ENCODE measurements around the gene IGFBP5.

The IGFBP5 gene

DNA sequence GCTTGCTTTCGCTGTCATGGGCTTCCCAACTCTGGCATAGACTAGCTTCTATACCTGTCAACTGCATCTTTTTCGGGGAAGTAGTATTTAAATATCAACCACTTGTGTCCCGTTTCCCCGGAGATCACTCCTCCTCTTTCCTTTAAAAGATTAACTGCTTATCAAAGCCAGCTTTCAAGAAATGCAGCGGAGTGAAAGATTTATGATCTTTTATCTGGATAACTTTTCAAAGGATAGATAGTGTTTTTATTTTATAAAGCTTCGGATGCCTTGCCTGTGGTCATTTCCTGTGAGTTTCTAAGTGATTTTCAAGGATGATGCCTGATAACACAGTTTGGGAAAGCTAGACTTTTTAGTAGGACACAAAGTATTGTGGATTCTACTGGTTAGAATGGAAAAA is 2.9 kb upstream of the IGFBP5 start:
- Histone ChIP-seq H3K27ac (ENCODE audit: low read depth, low read length) (no peak overlapping the region), H3F3A (ENCODE audit: insufficient read depth) (no peaks in the 10 kb centered on the region), H3K9ac (ENCODE audit: low read length) (no peak overlapping the region), H3K79me2 (ENCODE audit: insufficient read depth, low read length) (no peaks in the 10 kb centered on the region), H3K9me2 (replicated peaks; ENCODE audit: insufficient read depth, low read length) (no peaks in the 10 kb centered on the region), H2AFZ (ENCODE audit: low read depth, low read length, severe bottlenecking) (no peak overlapping the region), H3K4me2 (ENCODE audit: low read depth, low read length, poor library complexity, severe bottlenecking) (no peak overlapping the region), H3K9me3 (ENCODE audit: insufficient read depth, low read length) (no peaks in the 10 kb centered on the region), H4K20me1 (ENCODE audit: low read depth, low read length) (no peaks in the 10 kb centered on the region), H3K36me3 (ENCODE audit: low read length) (no peaks in the 10 kb centered on the region), H3K27me3 (ENCODE audit: low read length) (no peaks in the 10 kb centered on the region), H3K4me3 (ENCODE audit: insufficient read depth, low read length, poor library complexity, severe bottlenecking) (no peak overlapping the region)
- TF ChIP-seq, protein P1, sequence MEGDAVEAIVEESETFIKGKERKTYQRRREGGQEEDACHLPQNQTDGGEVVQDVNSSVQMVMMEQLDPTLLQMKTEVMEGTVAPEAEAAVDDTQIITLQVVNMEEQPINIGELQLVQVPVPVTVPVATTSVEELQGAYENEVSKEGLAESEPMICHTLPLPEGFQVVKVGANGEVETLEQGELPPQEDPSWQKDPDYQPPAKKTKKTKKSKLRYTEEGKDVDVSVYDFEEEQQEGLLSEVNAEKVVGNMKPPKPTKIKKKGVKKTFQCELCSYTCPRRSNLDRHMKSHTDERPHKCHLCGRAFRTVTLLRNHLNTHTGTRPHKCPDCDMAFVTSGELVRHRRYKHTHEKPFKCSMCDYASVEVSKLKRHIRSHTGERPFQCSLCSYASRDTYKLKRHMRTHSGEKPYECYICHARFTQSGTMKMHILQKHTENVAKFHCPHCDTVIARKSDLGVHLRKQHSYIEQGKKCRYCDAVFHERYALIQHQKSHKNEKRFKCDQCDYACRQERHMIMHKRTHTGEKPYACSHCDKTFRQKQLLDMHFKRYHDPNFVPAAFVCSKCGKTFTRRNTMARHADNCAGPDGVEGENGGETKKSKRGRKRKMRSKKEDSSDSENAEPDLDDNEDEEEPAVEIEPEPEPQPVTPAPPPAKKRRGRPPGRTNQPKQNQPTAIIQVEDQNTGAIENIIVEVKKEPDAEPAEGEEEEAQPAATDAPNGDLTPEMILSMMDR (IDR thresholded peaks at IDR 0.05; ENCODE audit: insufficient read depth, low read length, poor library complexity, severe bottlenecking), result no peak
- TF ChIP-seq EZH2phosphoT487 (conservative IDR thresholded peaks at IDR 0.05; ENCODE audit: low read length), result no peak

DNA sequence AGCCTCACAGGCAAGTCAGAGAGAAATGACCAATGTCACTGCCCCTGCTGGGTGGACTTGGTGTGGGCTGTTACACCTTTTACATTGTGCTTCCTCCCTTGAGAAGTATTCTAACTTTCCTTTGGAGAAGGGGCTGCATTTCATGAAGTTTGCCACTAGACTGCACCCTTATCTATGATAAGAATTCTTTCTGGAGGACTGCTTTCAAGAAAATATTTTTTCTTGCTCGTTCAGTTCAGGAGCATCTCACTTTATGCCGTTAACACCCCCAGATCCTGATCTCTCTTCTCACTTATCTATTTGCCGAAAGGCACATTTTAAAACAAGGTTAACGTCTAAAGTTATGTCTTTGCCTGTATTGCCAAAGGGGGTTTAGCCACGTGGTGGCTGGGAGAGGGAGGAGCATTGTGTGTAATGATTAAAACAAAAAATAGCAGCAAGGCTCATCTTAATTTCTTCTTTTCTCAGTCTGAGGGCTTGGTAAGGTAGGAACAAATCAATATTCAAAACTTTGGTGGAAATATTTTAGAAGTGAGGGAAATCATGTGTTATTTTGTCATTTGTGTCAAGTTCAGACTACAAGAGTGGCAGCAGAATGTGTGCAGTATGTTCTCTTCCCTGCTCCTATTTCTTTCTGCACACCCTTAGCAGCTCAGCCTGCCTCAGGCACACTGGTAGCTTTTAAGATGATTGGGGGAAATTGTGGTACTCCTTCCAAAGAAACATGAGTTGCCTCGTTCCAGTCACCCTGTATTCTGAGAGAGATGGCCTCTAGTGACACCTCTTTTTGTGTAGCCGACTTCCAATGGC is 1.6 kb upstream of the IGFBP5 start:
- Histone ChIP-seq H3K4me3 (ENCODE audit: insufficient read depth, low read length, poor library complexity, severe bottlenecking) (no peak overlapping the region), H4K20me1 (ENCODE audit: low read depth, low read length) (no peaks in the 10 kb centered on the region), H3K4me2 (ENCODE audit: low read depth, low read length, poor library complexity, severe bottlenecking) (no peak overlapping the region), H3K27ac (ENCODE audit: low read depth, low read length) (no peak overlapping the region), H3K27me3 (ENCODE audit: low read length) (no peaks in the 10 kb centered on the region), H3K79me2 (ENCODE audit: insufficient read depth, low read length) (no peaks in the 10 kb centered on the region), H2AFZ (ENCODE audit: low read depth, low read length, severe bottlenecking) (no peak overlapping the region), H3K36me3 (ENCODE audit: low read length) (no peaks in the 10 kb centered on the region), H3F3A (ENCODE audit: insufficient read depth) (no peaks in the 10 kb centered on the region), H3K9me2 (replicated peaks; ENCODE audit: insufficient read depth, low read length) (no peaks in the 10 kb centered on the region), H3K9ac (ENCODE audit: low read length) (no peak overlapping the region), H3K9me3 (ENCODE audit: insufficient read depth, low read length) (no peaks in the 10 kb centered on the region)
- no peak for TF ChIP-seq EZH2phosphoT487 (conservative IDR thresholded peaks at IDR 0.05; ENCODE audit: low read length)
- TF ChIP-seq, protein P1 (IDR thresholded peaks at IDR 0.05; ENCODE audit: insufficient read depth, low read length, poor library complexity, severe bottlenecking), result no peak

DNA sequence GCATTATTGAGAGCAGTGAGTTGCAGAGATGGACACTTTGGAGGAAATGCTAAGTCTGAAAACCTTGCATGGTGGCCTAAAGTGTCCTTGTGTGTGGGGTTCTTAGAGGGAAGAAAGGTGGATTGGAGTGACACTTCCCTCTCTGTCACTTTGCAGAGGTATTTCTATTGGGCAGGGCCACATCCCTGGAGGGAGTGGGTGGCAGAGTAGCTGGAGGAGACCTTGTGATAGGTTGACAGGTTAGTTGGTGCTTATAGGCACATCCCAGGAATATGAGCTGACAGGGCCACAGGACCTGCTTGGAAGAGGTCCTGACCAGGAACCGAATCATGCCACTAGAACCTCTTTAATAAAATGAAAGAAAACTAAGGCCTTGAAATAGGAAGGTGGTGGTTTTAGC is 972 bp upstream of the IGFBP5 start:
- Histone ChIP-seq H3F3A (ENCODE audit: insufficient read depth) (no peaks in the 10 kb centered on the region), H4K20me1 (ENCODE audit: low read depth, low read length) (no peaks in the 10 kb centered on the region), H3K9ac (ENCODE audit: low read length) (no peak overlapping the region), H3K9me2 (replicated peaks; ENCODE audit: insufficient read depth, low read length) (no peaks in the 10 kb centered on the region), H3K9me3 (ENCODE audit: insufficient read depth, low read length) (no peaks in the 10 kb centered on the region), H2AFZ (ENCODE audit: low read depth, low read length, severe bottlenecking) (no peak overlapping the region), H3K79me2 (ENCODE audit: insufficient read depth, low read length) (no peaks in the 10 kb centered on the region), H3K4me2 (ENCODE audit: low read depth, low read length, poor library complexity, severe bottlenecking) (no peak overlapping the region), H3K27me3 (ENCODE audit: low read length) (no peaks in the 10 kb centered on the region), H3K27ac (ENCODE audit: low read depth, low read length) (no peak overlapping the region), H3K4me3 (ENCODE audit: insufficient read depth, low read length, poor library complexity, severe bottlenecking) (no peak overlapping the region), H3K36me3 (ENCODE audit: low read length) (no peaks in the 10 kb centered on the region)
- TF ChIP-seq, protein P1 (IDR thresholded peaks at IDR 0.05; ENCODE audit: insufficient read depth, low read length, poor library complexity, severe bottlenecking), result no peak
- no peak for TF ChIP-seq EZH2phosphoT487 (conservative IDR thresholded peaks at IDR 0.05; ENCODE audit: low read length)
